NT2/D1 (cell line): ENCODE measurements around the gene RABL2B.

Experiments
- SUZ12 ChIP-seq: IDR thresholded peaks from 2 replicates; pipeline ENCODE4 v1.6.1; 2011; ENCODE audit not compliant: insufficient read length, insufficient read depth; ENCODE audit errors: extremely low read depth
- YY1 ChIP-seq: IDR thresholded peaks from 2 replicates; pipeline ENCODE4 v1.6.1; 2011; ENCODE audit not compliant: insufficient read length, insufficient read depth
- ZNF274 ChIP-seq: IDR thresholded peaks from 2 replicates; pipeline ENCODE4 v1.6.1; 2011; ENCODE audit warnings: mild to moderate bottlenecking, low read depth, low read length

DNA sequence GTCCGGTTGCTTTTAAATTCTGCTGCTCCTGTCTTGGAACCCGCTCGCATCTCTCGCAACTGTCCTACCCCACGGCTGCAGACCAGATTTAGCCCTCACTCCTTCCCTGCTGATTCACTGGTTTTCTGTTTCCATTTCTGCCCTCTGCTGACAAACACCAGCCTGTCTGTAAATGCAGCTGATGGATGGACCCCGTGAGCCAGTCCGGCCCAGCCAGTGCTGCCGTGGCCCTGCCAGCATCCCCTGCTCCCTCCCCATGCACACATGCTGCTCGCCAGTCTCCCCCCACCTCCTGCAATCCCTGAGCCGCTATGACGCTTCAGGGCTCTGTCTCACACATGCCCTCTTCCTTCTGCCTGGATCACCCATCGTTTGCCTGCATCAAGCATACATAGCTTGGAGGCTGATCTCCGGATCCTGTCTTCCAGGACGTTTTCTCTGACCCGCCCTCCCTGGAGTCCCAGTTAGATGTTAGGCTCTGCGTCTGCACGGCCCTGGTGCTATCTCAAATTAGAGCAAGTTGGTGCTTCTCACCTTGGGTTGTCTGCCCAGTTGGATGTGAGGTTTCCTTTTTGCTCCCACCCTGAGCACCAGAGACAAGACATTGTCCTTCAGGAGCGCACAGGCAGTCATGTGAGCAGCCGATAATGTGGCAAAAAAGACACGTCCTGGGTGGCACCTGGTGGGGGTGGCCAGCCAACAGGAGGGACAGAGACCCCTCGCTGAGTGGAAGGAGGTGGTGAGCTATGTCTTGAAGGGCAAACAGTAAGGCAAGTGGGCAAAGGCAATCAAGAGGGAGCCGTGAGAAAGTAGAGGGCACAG lies 49.7 kb downstream of the RABL2B start:
- no peak for TF ChIP-seq SUZ12
- TF ChIP-seq ZNF274, result no peak
- TF ChIP-seq YY1, result no peak
